Measurements from ENCODE around the gene ALX4.

Gene ALX4

DNA sequence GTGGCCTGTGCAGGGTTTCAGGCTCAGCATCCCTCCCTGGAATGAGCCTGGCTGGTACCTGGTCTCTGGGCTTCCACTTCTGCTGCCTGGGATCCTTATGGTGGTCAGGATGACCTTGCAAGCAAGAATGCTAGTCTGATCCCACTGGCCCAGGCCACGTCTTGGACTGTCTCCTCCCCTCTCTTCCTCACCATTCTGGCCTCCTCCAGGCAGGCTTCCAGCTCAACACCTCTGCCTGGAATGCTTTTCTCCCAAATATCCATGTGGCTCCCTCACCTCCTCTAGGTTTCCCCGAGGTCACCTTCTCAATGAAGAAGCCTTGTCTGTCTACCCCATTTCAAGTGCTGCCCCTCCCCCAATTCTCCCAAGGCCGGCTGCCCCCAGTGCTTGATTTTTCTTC lies 39.4 kb upstream of the ALX4 start:
- TF ChIP-seq YY1 (tag by site-specific recombination; IDR thresholded peaks at IDR 0.05) (no peak), RBAK (tag by site-specific recombination; IDR thresholded peaks at IDR 0.05) (no peak), ZNF423 (tag by site-specific recombination; IDR thresholded peaks at IDR 0.05) (no peak), ZNF600 (tag by site-specific recombination; IDR thresholded peaks at IDR 0.05) (no peak), ZNF670 (tag by site-specific recombination; IDR thresholded peaks at IDR 0.05; ENCODE audit: low read depth) (no peak), TRIM28 (IDR thresholded peaks at IDR 0.05; ENCODE audit: borderline replicate concordance, low read length) (no peak), KLF1 (tag by site-specific recombination; IDR thresholded peaks at IDR 0.05) (no peak), ZNF629 (tag by site-specific recombination; IDR thresholded peaks at IDR 0.05) (no peak), YY2 (tag by site-specific recombination; IDR thresholded peaks at IDR 0.05) (no peak), SP7 (tag by site-specific recombination; IDR thresholded peaks at IDR 0.05) (no peak), ZNF311 (tag by site-specific recombination; IDR thresholded peaks at IDR 0.05; ENCODE audit: borderline replicate concordance) (no peak), EGR2 (tag by site-specific recombination; IDR thresholded peaks at IDR 0.05; ENCODE audit: low read depth) (no peak), GLI4 (tag by site-specific recombination; IDR thresholded peaks at IDR 0.05) (no peak)
- TF ChIP-seq, protein P1, sequence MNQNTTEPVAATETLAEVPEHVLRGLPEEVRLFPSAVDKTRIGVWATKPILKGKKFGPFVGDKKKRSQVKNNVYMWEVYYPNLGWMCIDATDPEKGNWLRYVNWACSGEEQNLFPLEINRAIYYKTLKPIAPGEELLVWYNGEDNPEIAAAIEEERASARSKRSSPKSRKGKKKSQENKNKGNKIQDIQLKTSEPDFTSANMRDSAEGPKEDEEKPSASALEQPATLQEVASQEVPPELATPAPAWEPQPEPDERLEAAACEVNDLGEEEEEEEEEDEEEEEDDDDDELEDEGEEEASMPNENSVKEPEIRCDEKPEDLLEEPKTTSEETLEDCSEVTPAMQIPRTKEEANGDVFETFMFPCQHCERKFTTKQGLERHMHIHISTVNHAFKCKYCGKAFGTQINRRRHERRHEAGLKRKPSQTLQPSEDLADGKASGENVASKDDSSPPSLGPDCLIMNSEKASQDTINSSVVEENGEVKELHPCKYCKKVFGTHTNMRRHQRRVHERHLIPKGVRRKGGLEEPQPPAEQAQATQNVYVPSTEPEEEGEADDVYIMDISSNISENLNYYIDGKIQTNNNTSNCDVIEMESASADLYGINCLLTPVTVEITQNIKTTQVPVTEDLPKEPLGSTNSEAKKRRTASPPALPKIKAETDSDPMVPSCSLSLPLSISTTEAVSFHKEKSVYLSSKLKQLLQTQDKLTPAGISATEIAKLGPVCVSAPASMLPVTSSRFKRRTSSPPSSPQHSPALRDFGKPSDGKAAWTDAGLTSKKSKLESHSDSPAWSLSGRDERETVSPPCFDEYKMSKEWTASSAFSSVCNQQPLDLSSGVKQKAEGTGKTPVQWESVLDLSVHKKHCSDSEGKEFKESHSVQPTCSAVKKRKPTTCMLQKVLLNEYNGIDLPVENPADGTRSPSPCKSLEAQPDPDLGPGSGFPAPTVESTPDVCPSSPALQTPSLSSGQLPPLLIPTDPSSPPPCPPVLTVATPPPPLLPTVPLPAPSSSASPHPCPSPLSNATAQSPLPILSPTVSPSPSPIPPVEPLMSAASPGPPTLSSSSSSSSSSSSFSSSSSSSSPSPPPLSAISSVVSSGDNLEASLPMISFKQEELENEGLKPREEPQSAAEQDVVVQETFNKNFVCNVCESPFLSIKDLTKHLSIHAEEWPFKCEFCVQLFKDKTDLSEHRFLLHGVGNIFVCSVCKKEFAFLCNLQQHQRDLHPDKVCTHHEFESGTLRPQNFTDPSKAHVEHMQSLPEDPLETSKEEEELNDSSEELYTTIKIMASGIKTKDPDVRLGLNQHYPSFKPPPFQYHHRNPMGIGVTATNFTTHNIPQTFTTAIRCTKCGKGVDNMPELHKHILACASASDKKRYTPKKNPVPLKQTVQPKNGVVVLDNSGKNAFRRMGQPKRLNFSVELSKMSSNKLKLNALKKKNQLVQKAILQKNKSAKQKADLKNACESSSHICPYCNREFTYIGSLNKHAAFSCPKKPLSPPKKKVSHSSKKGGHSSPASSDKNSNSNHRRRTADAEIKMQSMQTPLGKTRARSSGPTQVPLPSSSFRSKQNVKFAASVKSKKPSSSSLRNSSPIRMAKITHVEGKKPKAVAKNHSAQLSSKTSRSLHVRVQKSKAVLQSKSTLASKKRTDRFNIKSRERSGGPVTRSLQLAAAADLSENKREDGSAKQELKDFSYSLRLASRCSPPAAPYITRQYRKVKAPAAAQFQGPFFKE (tag by site-specific recombination; IDR thresholded peaks at IDR 0.05; ENCODE audit: borderline replicate concordance) = no peak
- TF ChIP-seq, protein P2, sequence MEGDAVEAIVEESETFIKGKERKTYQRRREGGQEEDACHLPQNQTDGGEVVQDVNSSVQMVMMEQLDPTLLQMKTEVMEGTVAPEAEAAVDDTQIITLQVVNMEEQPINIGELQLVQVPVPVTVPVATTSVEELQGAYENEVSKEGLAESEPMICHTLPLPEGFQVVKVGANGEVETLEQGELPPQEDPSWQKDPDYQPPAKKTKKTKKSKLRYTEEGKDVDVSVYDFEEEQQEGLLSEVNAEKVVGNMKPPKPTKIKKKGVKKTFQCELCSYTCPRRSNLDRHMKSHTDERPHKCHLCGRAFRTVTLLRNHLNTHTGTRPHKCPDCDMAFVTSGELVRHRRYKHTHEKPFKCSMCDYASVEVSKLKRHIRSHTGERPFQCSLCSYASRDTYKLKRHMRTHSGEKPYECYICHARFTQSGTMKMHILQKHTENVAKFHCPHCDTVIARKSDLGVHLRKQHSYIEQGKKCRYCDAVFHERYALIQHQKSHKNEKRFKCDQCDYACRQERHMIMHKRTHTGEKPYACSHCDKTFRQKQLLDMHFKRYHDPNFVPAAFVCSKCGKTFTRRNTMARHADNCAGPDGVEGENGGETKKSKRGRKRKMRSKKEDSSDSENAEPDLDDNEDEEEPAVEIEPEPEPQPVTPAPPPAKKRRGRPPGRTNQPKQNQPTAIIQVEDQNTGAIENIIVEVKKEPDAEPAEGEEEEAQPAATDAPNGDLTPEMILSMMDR (tag by site-specific recombination; IDR thresholded peaks at IDR 0.05) = no peak
- TF ChIP-seq, protein P3, sequence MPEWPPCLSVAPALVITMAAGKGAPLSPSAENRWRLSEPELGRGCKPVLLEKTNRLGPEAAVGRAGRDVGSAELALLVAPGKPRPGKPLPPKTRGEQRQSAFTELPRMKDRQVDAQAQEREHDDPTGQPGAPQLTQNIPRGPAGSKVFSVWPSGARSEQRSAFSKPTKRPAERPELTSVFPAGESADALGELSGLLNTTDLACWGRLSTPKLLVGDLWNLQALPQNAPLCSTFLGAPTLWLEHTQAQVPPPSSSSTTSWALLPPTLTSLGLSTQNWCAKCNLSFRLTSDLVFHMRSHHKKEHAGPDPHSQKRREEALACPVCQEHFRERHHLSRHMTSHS (tag by site-specific recombination; IDR thresholded peaks at IDR 0.05) = no peak
- POLR2A ChIA-PET = no interaction called here
- H3K9me3 ChIP-seq (ENCODE audit: control insufficient read depth, insufficient read depth, low read depth, low read length) = no peaks in the 10 kb centered on the region
- CTCF ChIA-PET = interaction anchor here (0.6 kb wide), 2 partner anchors 40 to 222 kb away, joined by 3 read pairs; no protein-coding TSS in a partner anchor
- H3K27ac ChIP-seq (ENCODE audit: extremely low read depth, low read depth, low read length) = no peak overlapping the region
- H3K36me3 ChIP-seq (ENCODE audit: control insufficient read depth in 2 of 2, insufficient read depth in 1 of 2, low read length in 2 of 2) = no peaks in the 10 kb centered on the region
- no peak overlapping the region for H3K4me3 ChIP-seq (ENCODE audit: low read depth, low read length)
- H3K4me1 ChIP-seq (ENCODE audit: control insufficient read depth, insufficient read depth, low read length) = no peaks in the 10 kb centered on the region

- H3K27ac ChIP-seq (ENCODE audit: extremely low read depth, low read depth, low read length) = no peak overlapping the region
- H3K4me1 ChIP-seq (ENCODE audit: control insufficient read depth, insufficient read depth, low read length) = no peaks in the 10 kb centered on the region
- POLR2A ChIA-PET = no interaction called here
- H3K4me3 ChIP-seq (ENCODE audit: low read depth, low read length) = no peak overlapping the region
- TF ChIP-seq PRDM1 (tag by site-specific recombination; IDR thresholded peaks at IDR 0.05) (no peak), ZNF621 (tag by site-specific recombination; IDR thresholded peaks at IDR 0.05) (no peak), ZNF37A (tag by site-specific recombination; IDR thresholded peaks at IDR 0.05) (no peak)
- H3K9me3 ChIP-seq (ENCODE audit: control insufficient read depth, insufficient read depth, low read depth, low read length) = no peaks in the 10 kb centered on the region
- H3K36me3 ChIP-seq (ENCODE audit: control insufficient read depth in 2 of 2, insufficient read depth in 1 of 2, low read length in 2 of 2) = no peaks in the 10 kb centered on the region
- CTCF ChIA-PET = no interaction called here
Observed at GRCh38 chr11:44348721-44349120, 38.8 kb upstream of the ALX4 start.
